Hepatocyte (in vitro differentiated cells): Measurements from ENCODE around the gene FADD. TPM values are rescaled to one million over a fixed set of nuclear protein-coding genes. Genes with fewer than 3 reads are reported as not detected.

Experiments used
- DNase-seq: peaks from one replicate; pipeline ENCODE4 v3.0.0-alpha.2; 2016; ENCODE audit warnings: low spot score
- H2AFZ ChIP-seq: fragments of 200-600 bp; sonication (generic); 2 replicates; pipeline ENCODE4 v1.6.0; 2016; ENCODE audit warnings: antibody characterized with exemption, mild to moderate bottlenecking
- H3K27ac ChIP-seq: fragments of 200-600 bp; sonication (generic); 2 replicates; pipeline ENCODE4 v1.5.1; 2016; ENCODE audit warnings: mild to moderate bottlenecking
- H3K27me3 ChIP-seq: fragments of 200-600 bp; sonication (generic); 2 replicates; pipeline ENCODE4 v1.6.1; 2016
- H3K36me3 ChIP-seq: fragments of 200-600 bp; sonication (generic); replicated peaks from 2 replicates; pipeline ENCODE4 v1.5.1; 2016; ENCODE audit warnings: low read depth; ENCODE audit not compliant: insufficient read depth
- H3K4me1 ChIP-seq: fragments of 200-600 bp; sonication (generic); 2 replicates; pipeline ENCODE4 v1.5.1; 2016; ENCODE audit warnings: mild to moderate bottlenecking, moderate library complexity; ENCODE audit not compliant: insufficient read depth
- H3K4me2 ChIP-seq: fragments of 200-600 bp; sonication (generic); 2 replicates; pipeline ENCODE4 v1.6.0; 2016
- H3K4me3 ChIP-seq: fragments of 200-600 bp; sonication (generic); 2 replicates; pipeline ENCODE4 v1.5.1; 2016; ENCODE audit warnings: mild to moderate bottlenecking
- H3K79me2 ChIP-seq: fragments of 200-600 bp; sonication (generic); 2 replicates; pipeline ENCODE4 v1.6.0; 2017; ENCODE audit warnings: mild to moderate bottlenecking
- H3K9me2 ChIP-seq: fragments of 200-600 bp; sonication (generic); replicated peaks from 2 replicates; pipeline ENCODE4 v1.6.0; 2017; ENCODE audit warnings: mild to moderate bottlenecking; ENCODE audit not compliant: insufficient read depth
- H3K9me3 ChIP-seq: fragments of 200-600 bp; sonication (generic); 2 replicates; pipeline ENCODE4 v1.5.1; 2016; ENCODE audit warnings: low read depth, mild to moderate bottlenecking
- H4K20me1 ChIP-seq: fragments of 200-600 bp; sonication (generic); 2 replicates; pipeline ENCODE4 v1.6.0; 2016; ENCODE audit warnings: mild to moderate bottlenecking; ENCODE audit not compliant: insufficient read depth, poor library complexity, severe bottlenecking
- CTCF ChIP-seq: fragments of 200-600 bp; sonication (generic); IDR thresholded peaks from 2 replicates; pipeline ENCODE4 v1.5.1; 2016; ENCODE audit warnings: antibody characterized with exemption, mild to moderate bottlenecking; ENCODE audit not compliant: poor library complexity
- EZH2 ChIP-seq: fragments of 200-600 bp; sonication (generic); IDR thresholded peaks from 2 replicates; pipeline ENCODE4 v1.6.1; 2016; ENCODE audit warnings: antibody characterized with exemption, mild to moderate bottlenecking, borderline replicate concordance
- EZH2phosphoT487 ChIP-seq: fragments of 200-600 bp; sonication (generic); IDR thresholded peaks from one replicate; pipeline ENCODE4 v1.6.1; 2018; ENCODE audit warnings: antibody characterized with exemption, mild to moderate bottlenecking, low read depth, moderate library complexity; ENCODE audit not compliant: unreplicated experiment, severe bottlenecking
- WGBS: methylation state at CpG from one replicate; pipeline ENCODE4 v1.1.6; 2016; ENCODE audit warnings: low lambda C conversion rate; ENCODE audit errors: missing lambda C conversion rate; 5-methylcytosine and 5-hydroxymethylcytosine counted together
- polyA plus RNA-seq: library from polyadenylated mRNA; unstranded; fragments of >200 nt; fragmentation: Nextera tagmentation; extraction: Ambion mirVana; gene quantifications from 2 replicates; pipeline ENCODE4 v1.2.1, GENCODE V29; 2016
- total RNA-seq: library from RNA; depleted of rRNA; stranded (reverse); fragments of >200 nt; gene quantifications from 2 replicates; pipeline ENCODE4 v1.2.3, GENCODE V29; 2014

The FADD gene
- total and polyA plus RNA-seq, 2 experiments from 2014 or later: 29.6 to 36.1 TPM

GRCh38 chr11:70247042-70247709 is 44.1 kb downstream of the FADD start:
- Histone ChIP-seq H2AFZ (no peak overlapping the region), H3K36me3 (no peaks in the 10 kb centered on the region)
- 72% methylated on average over 8 of the region's 8 CpGs for WGBS

GRCh38 chr11:70247710-70248072 is 44.6 kb downstream of the FADD start:
- no peaks in the 10 kb centered on the region for H3K79me2 ChIP-seq
- H3K9me2 ChIP-seq: no peaks in the 10 kb centered on the region
- WGBS: 72% methylated on average over 4 of the region's 4 CpGs
- H4K20me1 ChIP-seq: no peaks in the 10 kb centered on the region
- H3K27me3 ChIP-seq: no peaks in the 10 kb centered on the region
- no peak for DNase-seq
- no peak overlapping the region for H3K4me2 ChIP-seq
- H3K9me3 ChIP-seq: no peaks in the 10 kb centered on the region
- H3K4me3 ChIP-seq: no peak overlapping the region
- no peaks in the 10 kb centered on the region for H3K36me3 ChIP-seq
- H3K4me1 ChIP-seq: peaks cover 5% of the 10 kb centered on the region
- no peak overlapping the region for H2AFZ ChIP-seq
- no peak for TF ChIP-seq CTCF
- no peak for TF ChIP-seq EZH2phosphoT487
- TF ChIP-seq EZH2: no peak
- H3K27ac ChIP-seq: no peak overlapping the region

More at GRCh38 chr11:70247042-70247709, 44.1 kb downstream of the FADD start:
- Histone ChIP-seq H3K9me3 (no peaks in the 10 kb centered on the region), H3K79me2 (no peaks in the 10 kb centered on the region), H3K9me2 (no peaks in the 10 kb centered on the region), H3K4me3 (no peak overlapping the region), H3K27ac (no peak overlapping the region), H3K4me2 (no peak overlapping the region), H4K20me1 (no peaks in the 10 kb centered on the region), H3K27me3 (no peaks in the 10 kb centered on the region), H3K4me1 (peaks cover 6% of the 10 kb centered on the region)
- TF ChIP-seq EZH2: no peak
- TF ChIP-seq EZH2phosphoT487: no peak
- no peak for TF ChIP-seq CTCF
- no peak for DNase-seq

- Histone ChIP-seq H3K27ac (no peak overlapping the region), H3K4me1 (no peaks in the 10 kb centered on the region), H2AFZ (no peak overlapping the region), H3K4me2 (no peak overlapping the region), H3K9me3 (no peaks in the 10 kb centered on the region), H4K20me1 (no peaks in the 10 kb centered on the region), H3K79me2 (no peaks in the 10 kb centered on the region), H3K27me3 (no peaks in the 10 kb centered on the region), H3K36me3 (no peaks in the 10 kb centered on the region), H3K4me3 (no peak overlapping the region), H3K9me2 (no peaks in the 10 kb centered on the region)
- no peak for DNase-seq
- 80% methylated on average over 12 of the region's 16 CpGs for WGBS
- no peak for TF ChIP-seq CTCF
- TF ChIP-seq EZH2: no peak
- no peak for TF ChIP-seq EZH2phosphoT487
Measured at GRCh38 chr11:70250876-70251658, 48.0 kb downstream of the FADD start.
